ENCODE data around the gene KLHL17.
"Not testable (repeated sequence)": the region's sequence is repeated elsewhere in the genome, so short reads cannot be mapped to it uniquely, and the experiment has no call there.

Gene KLHL17

GRCh38 chr1:981955-982558 lies 21.7 kb downstream of the KLHL17 start, which contains the start of gene PERM1:
Gene PERM1 (minus strand): TSS chr1:982093. CDS start chr1:981029, 1,064 bp downstream.
- H3K4me3 ChIP-seq (ENCODE audit: low read depth in 1 of 5, low read length in 5 of 5), result no peak within 1 kb of the TSS
- H3K27ac ChIP-seq (ENCODE audit: low read depth, low read length), result no peak within 1 kb of the TSS
- no peaks in the 10 kb centered on the region for H3K36me3 ChIP-seq (ENCODE audit: control insufficient read depth in 5 of 5, insufficient read depth in 5 of 5, low read length in 5 of 5)
- H3K27me3 ChIP-seq (ENCODE audit: control insufficient read depth in 5 of 5, insufficient read depth in 4 of 5, low read length in 5 of 5), result peaks cover 8 to 44% (median 35%) of the 10 kb centered on the region in 5 donors
- no peak within 1 kb of the TSS for H3K9ac ChIP-seq (ENCODE audit: low read length in 5 of 5)
- peaks cover 0 to 5% (median 0%) of the 10 kb centered on the region in 5 donors for H3K4me1 ChIP-seq (ENCODE audit: control insufficient read depth in 5 of 5, insufficient read depth in 5 of 5, low read length in 5 of 5)
- no peaks in the 10 kb centered on the region for H3K9me3 ChIP-seq (ENCODE audit: control insufficient read depth in 5 of 5, low read length in 5 of 5)

- peaks cover 0 to 5% (median 0%) of the 10 kb centered on the region in 5 donors for H3K4me1 ChIP-seq (ENCODE audit: control insufficient read depth in 5 of 5, insufficient read depth in 5 of 5, low read length in 5 of 5)
- H3K9me3 ChIP-seq (ENCODE audit: control insufficient read depth in 5 of 5, low read length in 5 of 5), result no peaks in the 10 kb centered on the region
- no peak overlapping the region for H3K4me3 ChIP-seq (ENCODE audit: low read depth in 1 of 5, low read length in 5 of 5)
- no peak overlapping the region for H3K27ac ChIP-seq (ENCODE audit: low read depth, low read length)
- peaks cover 8 to 44% (median 35%) of the 10 kb centered on the region in 5 donors for H3K27me3 ChIP-seq (ENCODE audit: control insufficient read depth in 5 of 5, insufficient read depth in 4 of 5, low read length in 5 of 5)
- no peak overlapping the region for H3K9ac ChIP-seq (ENCODE audit: low read length in 5 of 5)
- H3K36me3 ChIP-seq (ENCODE audit: control insufficient read depth in 5 of 5, insufficient read depth in 5 of 5, low read length in 5 of 5), result no peaks in the 10 kb centered on the region
These were observed 22.5 kb downstream of the KLHL17 start for GRCh38 chr1:982765-983436.

- Histone ChIP-seq H3K36me3 (ENCODE audit: control insufficient read depth in 5 of 5, insufficient read depth in 5 of 5, low read length in 5 of 5) (no peaks in the 10 kb centered on the region), H3K4me3 (ENCODE audit: low read depth in 1 of 5, low read length in 5 of 5) (no peak overlapping the region), H3K4me1 (ENCODE audit: control insufficient read depth in 5 of 5, insufficient read depth in 5 of 5, low read length in 5 of 5) (peaks cover 0 to 2% (median 0%) of the 10 kb centered on the region in 5 donors), H3K9me3 (ENCODE audit: control insufficient read depth in 5 of 5, low read length in 5 of 5) (no peaks in the 10 kb centered on the region), H3K27ac (ENCODE audit: low read depth, low read length) (no peak overlapping the region), H3K27me3 (ENCODE audit: control insufficient read depth in 5 of 5, insufficient read depth in 4 of 5, low read length in 5 of 5) (peaks cover 4 to 36% (median 32%) of the 10 kb centered on the region in 5 donors), H3K9ac (ENCODE audit: low read length in 5 of 5) (no peak overlapping the region)
These were observed 23.6 kb downstream of the KLHL17 start for GRCh38 chr1:983798-984475.

GRCh38 chr1:984476-984814 lies 24.1 kb downstream of the KLHL17 start:
- H3K27ac ChIP-seq (ENCODE audit: low read depth, low read length), result no peak overlapping the region
- H3K4me1 ChIP-seq (ENCODE audit: control insufficient read depth in 5 of 5, insufficient read depth in 5 of 5, low read length in 5 of 5), result peaks cover 0 to 2% (median 0%) of the 10 kb centered on the region in 5 donors
- H3K9ac ChIP-seq (ENCODE audit: low read length in 5 of 5), result no peak overlapping the region
- no peaks in the 10 kb centered on the region for H3K36me3 ChIP-seq (ENCODE audit: control insufficient read depth in 5 of 5, insufficient read depth in 5 of 5, low read length in 5 of 5)
- peaks cover 4 to 35% (median 32%) of the 10 kb centered on the region in 5 donors for H3K27me3 ChIP-seq (ENCODE audit: control insufficient read depth in 5 of 5, insufficient read depth in 4 of 5, low read length in 5 of 5)
- no peaks in the 10 kb centered on the region for H3K9me3 ChIP-seq (ENCODE audit: control insufficient read depth in 5 of 5, low read length in 5 of 5)
- no peak overlapping the region for H3K4me3 ChIP-seq (ENCODE audit: low read depth in 1 of 5, low read length in 5 of 5)

GRCh38 chr1:985126-985525 lies 24.7 kb downstream of the KLHL17 start:
- Histone ChIP-seq H3K36me3 (ENCODE audit: control insufficient read depth in 5 of 5, insufficient read depth in 5 of 5, low read length in 5 of 5) (no peaks in the 10 kb centered on the region), H3K27ac (ENCODE audit: low read depth, low read length) (no peak overlapping the region), H3K9me3 (ENCODE audit: control insufficient read depth in 5 of 5, low read length in 5 of 5) (no peaks in the 10 kb centered on the region), H3K4me3 (ENCODE audit: low read depth in 1 of 5, low read length in 5 of 5) (no peak overlapping the region), H3K4me1 (ENCODE audit: control insufficient read depth in 5 of 5, insufficient read depth in 5 of 5, low read length in 5 of 5) (peaks cover 0 to 2% (median 0%) of the 10 kb centered on the region in 5 donors), H3K27me3 (ENCODE audit: control insufficient read depth in 5 of 5, insufficient read depth in 4 of 5, low read length in 5 of 5) (peaks cover 0 to 32% (median 29%) of the 10 kb centered on the region in 5 donors), H3K9ac (ENCODE audit: low read length in 5 of 5) (no peak overlapping the region)

- not testable (repeated sequence) for H3K4me1 ChIP-seq (ENCODE audit: control insufficient read depth in 5 of 5, insufficient read depth in 5 of 5, low read length in 5 of 5); H3K27ac ChIP-seq (ENCODE audit: low read depth, low read length)
- peaks cover 0 to 17% (median 5%) of the 10 kb centered on the region in 5 donors for H3K9me3 ChIP-seq (ENCODE audit: control insufficient read depth in 5 of 5, low read length in 5 of 5)
These were observed 27.7 kb downstream of the KLHL17 start for GRCh38 chr1:988061-988460.

GRCh38 chr1:991275-991674 lies 30.9 kb downstream of the KLHL17 start:
- H3K4me3 ChIP-seq (ENCODE audit: low read depth in 1 of 5, low read length in 5 of 5); H3K27ac ChIP-seq (ENCODE audit: low read depth, low read length); H3K9ac ChIP-seq (ENCODE audit: low read length in 5 of 5); H3K4me1 ChIP-seq (ENCODE audit: control insufficient read depth in 5 of 5, insufficient read depth in 5 of 5, low read length in 5 of 5); H3K36me3 ChIP-seq (ENCODE audit: control insufficient read depth in 5 of 5, insufficient read depth in 5 of 5, low read length in 5 of 5); H3K27me3 ChIP-seq (ENCODE audit: control insufficient read depth in 5 of 5, insufficient read depth in 4 of 5, low read length in 5 of 5): not testable (repeated sequence)
- H3K9me3 ChIP-seq (ENCODE audit: control insufficient read depth in 5 of 5, low read length in 5 of 5), result peaks cover 0 to 18% (median 5%) of the 10 kb centered on the region in 5 donors

More at GRCh38 chr1:988061-988460, 27.7 kb downstream of the KLHL17 start:
- not testable (repeated sequence) for H3K36me3 ChIP-seq (ENCODE audit: control insufficient read depth in 5 of 5, insufficient read depth in 5 of 5, low read length in 5 of 5); H3K9ac ChIP-seq (ENCODE audit: low read length in 5 of 5); H3K4me3 ChIP-seq (ENCODE audit: low read depth in 1 of 5, low read length in 5 of 5)
- peaks cover 0 to 18% (median 11%) of the 10 kb centered on the region in 5 donors for H3K27me3 ChIP-seq (ENCODE audit: control insufficient read depth in 5 of 5, insufficient read depth in 4 of 5, low read length in 5 of 5)

GRCh38 chr1:991895-992294 lies 31.5 kb downstream of the KLHL17 start:
- no peak overlapping the region for H3K9ac ChIP-seq (ENCODE audit: low read length in 5 of 5)
- H3K36me3 ChIP-seq (ENCODE audit: control insufficient read depth in 5 of 5, insufficient read depth in 5 of 5, low read length in 5 of 5), result no peaks in the 10 kb centered on the region
- H3K27me3 ChIP-seq (ENCODE audit: control insufficient read depth in 5 of 5, insufficient read depth in 4 of 5, low read length in 5 of 5), result peaks cover 0 to 9% (median 6%) of the 10 kb centered on the region in 5 donors
- H3K4me1 ChIP-seq (ENCODE audit: control insufficient read depth in 5 of 5, insufficient read depth in 5 of 5, low read length in 5 of 5), result no peaks in the 10 kb centered on the region
- no peak overlapping the region for H3K27ac ChIP-seq (ENCODE audit: low read depth, low read length)
- peaks cover 0 to 18% (median 5%) of the 10 kb centered on the region in 5 donors for H3K9me3 ChIP-seq (ENCODE audit: control insufficient read depth in 5 of 5, low read length in 5 of 5)
- H3K4me3 ChIP-seq (ENCODE audit: low read depth in 1 of 5, low read length in 5 of 5), result no peak overlapping the region

- H3K27me3 ChIP-seq (ENCODE audit: control insufficient read depth in 5 of 5, insufficient read depth in 4 of 5, low read length in 5 of 5), result peaks cover 0 to 14% (median 10%) of the 10 kb centered on the region in 5 donors
- H3K9me3 ChIP-seq (ENCODE audit: control insufficient read depth in 5 of 5, low read length in 5 of 5), result peaks cover 0 to 18% (median 5%) of the 10 kb centered on the region in 5 donors
- H3K4me1 ChIP-seq (ENCODE audit: control insufficient read depth in 5 of 5, insufficient read depth in 5 of 5, low read length in 5 of 5), result no peaks in the 10 kb centered on the region
- H3K27ac ChIP-seq (ENCODE audit: low read depth, low read length), result no peak overlapping the region
- H3K9ac ChIP-seq (ENCODE audit: low read length in 5 of 5), result no peak overlapping the region
- no peaks in the 10 kb centered on the region for H3K36me3 ChIP-seq (ENCODE audit: control insufficient read depth in 5 of 5, insufficient read depth in 5 of 5, low read length in 5 of 5)
- H3K4me3 ChIP-seq (ENCODE audit: low read depth in 1 of 5, low read length in 5 of 5), result no peak overlapping the region
These were observed 32.0 kb downstream of the KLHL17 start for GRCh38 chr1:992362-992761.
